ENCODE data around the gene MYO16.

Gene MYO16

GRCh38 chr13:109160887-109161669 is 531.7 kb downstream of the MYO16 start:
- no peak for DNase-seq

- DNase-seq, result no peak
Measured at GRCh38 chr13:109162248-109163036, 533.0 kb downstream of the MYO16 start.

- DNase-seq, result no peak
Measured at GRCh38 chr13:109163037-109163379, 533.6 kb downstream of the MYO16 start.

GRCh38 chr13:109165417-109165904 is 536.0 kb downstream of the MYO16 start:
- DNase-seq, result no peak

- no peak for DNase-seq
Measured at GRCh38 chr13:109166804-109167203, 537.4 kb downstream of the MYO16 start.

GRCh38 chr13:109172136-109172535 is 542.7 kb downstream of the MYO16 start:
- DNase-seq, result no peak

- DNase-seq, result no peak
Measured at GRCh38 chr13:109175666-109176065, 546.3 kb downstream of the MYO16 start.

- no peak for DNase-seq
Measured at GRCh38 chr13:109180905-109181425, 551.6 kb downstream of the MYO16 start.

GRCh38 chr13:109182777-109183465 is 553.5 kb downstream of the MYO16 start:
- no peak for DNase-seq

GRCh38 chr13:109191413-109191812 is 562.0 kb downstream of the MYO16 start:
- DNase-seq, result no peak

GRCh38 chr13:109192306-109192705 is 562.9 kb downstream of the MYO16 start:
- no peak for DNase-seq

- no peak for DNase-seq
Measured at GRCh38 chr13:109196948-109197347, 567.5 kb downstream of the MYO16 start.

- no peak for DNase-seq
Measured at GRCh38 chr13:109198585-109198984, 569.2 kb downstream of the MYO16 start.

- peak; percentile 57 for DNase-seq
Measured at GRCh38 chr13:109199280-109199679, 569.9 kb downstream of the MYO16 start.

GRCh38 chr13:109200556-109200955 is 571.1 kb downstream of the MYO16 start:
- no peak for DNase-seq

GRCh38 chr13:109203587-109203986 is 574.2 kb downstream of the MYO16 start:
- no peak for DNase-seq

GRCh38 chr13:109204252-109204651 is 574.8 kb downstream of the MYO16 start:
- DNase-seq, result no peak

GRCh38 chr13:109204657-109205056 is 575.2 kb downstream of the MYO16 start:
- DNase-seq, result no peak

- DNase-seq, result no peak
Measured at GRCh38 chr13:109205315-109205714, 575.9 kb downstream of the MYO16 start.

- no peak for DNase-seq
Measured at GRCh38 chr13:109206616-109207015, 577.2 kb downstream of the MYO16 start.

GRCh38 chr13:109207622-109208021 is 578.2 kb downstream of the MYO16 start:
- no peak for DNase-seq

GRCh38 chr13:109208522-109208921 is 579.1 kb downstream of the MYO16 start:
- no peak for DNase-seq

- peak; percentile 83 for DNase-seq
Measured at GRCh38 chr13:109209526-109209925, 580.1 kb downstream of the MYO16 start.

Data from NCI-H748 treated with DMSO at 0.1 percent for 48 hours (cell line).